ENCODE measurements around the gene MRPL4. TPM values are rescaled to one million over a fixed set of nuclear protein-coding genes. Genes with fewer than 3 reads are reported as not detected.
A peak's percentile ranks its signal among the peaks of the same experiment; 100 is the strongest.

Gene MRPL4
- total and polyA plus RNA-seq, 2 of the 13 experiments (the other 11 are each of a cell fraction or from before 2014, with no cell fraction given): 40.6 to 42.5 TPM

DNA sequence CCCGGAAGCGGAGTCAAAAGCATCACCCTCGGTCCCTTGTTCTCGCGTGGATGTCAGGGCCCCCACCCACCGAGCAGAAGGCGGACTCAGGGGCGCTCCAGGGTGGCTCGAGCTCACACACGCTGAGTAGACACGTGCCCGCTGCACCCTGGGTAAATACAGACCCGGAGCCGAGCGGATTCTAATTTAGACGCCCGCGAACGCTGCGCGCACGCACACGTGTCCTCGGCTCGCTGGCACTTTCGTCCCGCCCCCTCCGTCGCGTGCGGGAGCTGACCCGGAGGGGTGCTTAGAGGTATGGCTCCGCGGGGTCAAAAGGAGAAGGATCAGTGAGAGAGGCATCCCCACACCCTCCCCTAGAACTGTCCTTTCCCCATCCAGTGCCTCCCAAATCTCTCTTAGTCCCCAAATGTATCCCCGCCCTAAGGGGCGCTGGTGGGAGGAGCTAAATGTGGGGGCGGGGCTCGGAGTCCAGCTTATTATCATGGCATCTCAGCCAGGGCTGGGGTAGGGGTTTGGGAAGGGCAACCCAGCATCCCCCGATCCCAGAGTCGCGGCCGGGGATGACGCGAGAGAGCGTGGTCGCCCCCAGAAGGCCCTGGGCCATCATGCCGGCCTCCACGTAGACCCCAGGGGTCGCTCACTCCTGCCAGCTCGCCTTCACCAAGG is 37.3 kb downstream of the MRPL4 start (continued):
- TF ChIP-seq ZNF260 (CRISPR knock-in tag; IDR thresholded peaks at IDR 0.05; ENCODE audit: borderline replicate concordance, low read depth) (no peak), NCOA5 (CRISPR knock-in tag; IDR thresholded peaks at IDR 0.05) (no peak), NR2F6 (IDR thresholded peaks at IDR 0.05) (no peak), NR2F6 (CRISPR knock-in tag; IDR thresholded peaks at IDR 0.05) (no peak), CENPT (CRISPR knock-in tag; IDR thresholded peaks at IDR 0.05; ENCODE audit: low read depth) (no peak), ZNF546 (CRISPR knock-in tag; conservative IDR thresholded peaks at IDR 0.05) (no peak), ZSCAN30 (CRISPR knock-in tag; IDR thresholded peaks at IDR 0.05) (no peak), HIVEP1 (CRISPR knock-in tag; IDR thresholded peaks at IDR 0.05) (peak; percentile 66), ZNF674 (CRISPR knock-in tag; IDR thresholded peaks at IDR 0.05; ENCODE audit: low read depth) (no peak), ZNF747 (CRISPR knock-in tag; IDR thresholded peaks at IDR 0.05; ENCODE audit: borderline replicate concordance) (no peak), EP300 (IDR thresholded peaks at IDR 0.05; ENCODE audit: low read depth in 2 of 2, low read length in 2 of 2) (no peak), EP300 (CRISPR knock-in tag; IDR thresholded peaks at IDR 0.05; ENCODE audit: borderline replicate concordance) (no peak), ZNF644 (CRISPR knock-in tag; IDR thresholded peaks at IDR 0.05; ENCODE audit: low read depth) (no peak), ZC3H13 (CRISPR knock-in tag; IDR thresholded peaks at IDR 0.05) (0 out of 2 replicates have a peak, but pooled peaks have one; percentile 9), ZNF124 (CRISPR knock-in tag; IDR thresholded peaks at IDR 0.05) (no peak), MYNN (CRISPR knock-in tag; IDR thresholded peaks at IDR 0.05; ENCODE audit: low read depth) (no peak)
- TF ChIP-seq, protein P1, sequence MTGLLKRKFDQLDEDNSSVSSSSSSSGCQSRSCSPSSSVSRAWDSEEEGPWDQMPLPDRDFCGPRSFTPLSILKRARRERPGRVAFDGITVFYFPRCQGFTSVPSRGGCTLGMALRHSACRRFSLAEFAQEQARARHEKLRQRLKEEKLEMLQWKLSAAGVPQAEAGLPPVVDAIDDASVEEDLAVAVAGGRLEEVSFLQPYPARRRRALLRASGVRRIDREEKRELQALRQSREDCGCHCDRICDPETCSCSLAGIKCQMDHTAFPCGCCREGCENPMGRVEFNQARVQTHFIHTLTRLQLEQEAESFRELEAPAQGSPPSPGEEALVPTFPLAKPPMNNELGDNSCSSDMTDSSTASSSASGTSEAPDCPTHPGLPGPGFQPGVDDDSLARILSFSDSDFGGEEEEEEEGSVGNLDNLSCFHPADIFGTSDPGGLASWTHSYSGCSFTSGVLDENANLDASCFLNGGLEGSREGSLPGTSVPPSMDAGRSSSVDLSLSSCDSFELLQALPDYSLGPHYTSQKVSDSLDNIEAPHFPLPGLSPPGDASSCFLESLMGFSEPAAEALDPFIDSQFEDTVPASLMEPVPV (CRISPR knock-in tag; IDR thresholded peaks at IDR 0.05): peak; percentile 83; the same call in 1 of the 2 replicates
- TF ChIP-seq, protein P2, sequence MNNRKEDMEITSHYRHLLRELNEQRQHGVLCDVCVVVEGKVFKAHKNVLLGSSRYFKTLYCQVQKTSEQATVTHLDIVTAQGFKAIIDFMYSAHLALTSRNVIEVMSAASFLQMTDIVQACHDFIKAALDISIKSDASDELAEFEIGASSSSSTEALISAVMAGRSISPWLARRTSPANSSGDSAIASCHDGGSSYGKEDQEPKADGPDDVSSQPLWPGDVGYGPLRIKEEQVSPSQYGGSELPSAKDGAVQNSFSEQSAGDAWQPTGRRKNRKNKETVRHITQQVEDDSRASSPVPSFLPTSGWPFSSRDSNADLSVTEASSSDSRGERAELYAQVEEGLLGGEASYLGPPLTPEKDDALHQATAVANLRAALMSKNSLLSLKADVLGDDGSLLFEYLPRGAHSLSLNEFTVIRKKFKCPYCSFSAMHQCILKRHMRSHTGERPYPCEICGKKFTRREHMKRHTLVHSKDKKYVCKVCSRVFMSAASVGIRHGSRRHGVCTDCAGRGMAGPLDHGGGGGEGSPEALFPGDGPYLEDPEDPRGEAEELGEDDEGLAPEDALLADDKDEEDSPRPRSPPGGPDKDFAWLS (CRISPR knock-in tag; IDR thresholded peaks at IDR 0.05; ENCODE audit: borderline replicate concordance): no peak
- TF ChIP-seq, protein P3, sequence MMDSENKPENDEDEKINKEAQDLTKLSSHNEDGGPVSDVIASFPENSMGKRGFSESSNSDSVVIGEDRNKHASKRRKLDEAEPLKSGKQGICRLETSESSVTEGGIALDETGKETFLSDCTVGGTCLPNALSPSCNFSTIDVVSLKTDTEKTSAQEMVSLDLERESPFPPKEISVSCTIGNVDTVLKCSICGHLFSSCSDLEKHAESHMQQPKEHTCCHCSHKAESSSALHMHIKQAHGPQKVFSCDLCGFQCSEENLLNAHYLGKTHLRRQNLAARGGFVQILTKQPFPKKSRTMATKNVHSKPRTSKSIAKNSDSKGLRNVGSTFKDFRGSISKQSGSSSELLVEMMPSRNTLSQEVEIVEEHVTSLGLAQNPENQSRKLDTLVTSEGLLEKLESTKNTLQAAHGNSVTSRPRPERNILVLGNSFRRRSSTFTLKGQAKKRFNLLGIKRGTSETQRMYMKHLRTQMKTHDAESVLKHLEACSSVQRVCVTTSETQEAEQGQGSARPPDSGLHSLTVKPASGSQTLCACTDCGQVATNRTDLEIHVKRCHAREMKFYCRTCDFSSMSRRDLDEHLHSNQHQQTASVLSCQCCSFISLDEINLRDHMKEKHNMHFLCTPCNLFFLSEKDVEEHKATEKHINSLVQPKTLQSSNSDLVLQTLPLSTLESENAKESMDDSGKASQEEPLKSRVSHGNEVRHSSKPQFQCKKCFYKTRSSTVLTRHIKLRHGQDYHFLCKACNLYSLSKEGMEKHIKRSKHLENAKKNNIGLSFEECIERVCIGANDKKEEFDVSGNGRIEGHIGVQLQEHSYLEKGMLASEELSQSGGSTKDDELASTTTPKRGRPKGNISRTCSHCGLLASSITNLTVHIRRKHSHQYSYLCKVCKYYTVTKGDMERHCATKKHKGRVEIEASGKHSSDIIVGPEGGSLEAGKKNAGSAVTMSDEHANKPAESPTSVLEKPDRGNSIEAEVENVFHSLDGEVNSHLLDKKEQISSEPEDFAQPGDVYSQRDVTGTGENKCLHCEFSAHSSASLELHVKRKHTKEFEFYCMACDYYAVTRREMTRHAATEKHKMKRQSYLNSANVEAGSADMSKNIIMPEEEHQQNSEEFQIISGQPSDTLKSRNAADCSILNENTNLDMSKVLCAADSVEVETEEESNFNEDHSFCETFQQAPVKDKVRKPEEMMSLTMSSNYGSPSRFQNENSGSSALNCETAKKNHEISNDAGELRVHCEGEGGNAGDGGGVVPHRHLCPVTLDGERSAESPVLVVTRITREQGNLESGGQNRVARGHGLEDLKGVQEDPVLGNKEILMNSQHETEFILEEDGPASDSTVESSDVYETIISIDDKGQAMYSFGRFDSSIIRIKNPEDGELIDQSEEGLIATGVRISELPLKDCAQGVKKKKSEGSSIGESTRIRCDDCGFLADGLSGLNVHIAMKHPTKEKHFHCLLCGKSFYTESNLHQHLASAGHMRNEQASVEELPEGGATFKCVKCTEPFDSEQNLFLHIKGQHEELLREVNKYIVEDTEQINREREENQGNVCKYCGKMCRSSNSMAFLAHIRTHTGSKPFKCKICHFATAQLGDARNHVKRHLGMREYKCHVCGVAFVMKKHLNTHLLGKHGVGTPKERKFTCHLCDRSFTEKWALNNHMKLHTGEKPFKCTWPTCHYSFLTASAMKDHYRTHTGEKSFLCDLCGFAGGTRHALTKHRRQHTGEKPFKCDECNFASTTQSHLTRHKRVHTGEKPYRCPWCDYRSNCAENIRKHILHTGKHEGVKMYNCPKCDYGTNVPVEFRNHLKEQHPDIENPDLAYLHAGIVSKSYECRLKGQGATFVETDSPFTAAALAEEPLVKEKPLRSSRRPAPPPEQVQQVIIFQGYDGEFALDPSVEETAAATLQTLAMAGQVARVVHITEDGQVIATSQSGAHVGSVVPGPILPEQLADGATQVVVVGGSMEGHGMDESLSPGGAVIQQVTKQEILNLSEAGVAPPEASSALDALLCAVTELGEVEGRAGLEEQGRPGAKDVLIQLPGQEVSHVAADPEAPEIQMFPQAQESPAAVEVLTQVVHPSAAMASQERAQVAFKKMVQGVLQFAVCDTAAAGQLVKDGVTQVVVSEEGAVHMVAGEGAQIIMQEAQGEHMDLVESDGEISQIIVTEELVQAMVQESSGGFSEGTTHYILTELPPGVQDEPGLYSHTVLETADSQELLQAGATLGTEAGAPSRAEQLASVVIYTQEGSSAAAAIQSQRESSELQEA (CRISPR knock-in tag; IDR thresholded peaks at IDR 0.05; ENCODE audit: not compliant biosample characterization): no peak

Data from HepG2 (cell line).